Hematopoietic multipotent progenitor cell treated with erythropoietin and hydrocortisone succinate and interleukin-3 and kit ligand, for 17 days (in vitro differentiated cells): ENCODE measurements around the gene CLDN7.

ENCODE experiments used
- DNase-seq: peaks from one replicate; pipeline ENCODE4 v3.0.0-alpha.2; 2015; ENCODE audit warnings: low spot score

The CLDN7 gene

DNA sequence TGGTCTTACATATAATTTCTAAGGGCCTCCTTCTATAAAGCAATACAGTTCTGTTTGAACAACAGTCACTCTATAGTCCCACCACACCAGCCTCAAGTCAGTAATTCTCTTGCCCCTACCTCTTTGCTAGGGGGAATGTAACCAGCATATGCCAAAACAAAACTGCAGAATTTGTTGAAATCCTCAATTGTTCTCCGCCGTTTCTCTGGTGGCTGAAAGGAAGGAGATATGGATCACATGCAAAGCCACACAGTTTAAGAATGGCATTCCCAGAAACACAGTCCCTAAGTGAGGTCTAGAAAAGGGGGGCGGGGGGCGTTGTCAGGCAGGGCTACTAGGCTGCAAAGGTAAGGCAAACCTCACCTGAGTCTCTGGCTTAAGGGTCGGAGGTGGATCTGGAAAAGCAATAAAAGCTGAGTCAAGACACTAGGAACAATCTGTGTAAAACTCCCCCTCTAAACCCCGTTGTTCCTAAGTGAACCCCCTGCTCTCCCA is 25.0 kb downstream of the CLDN7 start:
- DNase-seq: no peak

DNA sequence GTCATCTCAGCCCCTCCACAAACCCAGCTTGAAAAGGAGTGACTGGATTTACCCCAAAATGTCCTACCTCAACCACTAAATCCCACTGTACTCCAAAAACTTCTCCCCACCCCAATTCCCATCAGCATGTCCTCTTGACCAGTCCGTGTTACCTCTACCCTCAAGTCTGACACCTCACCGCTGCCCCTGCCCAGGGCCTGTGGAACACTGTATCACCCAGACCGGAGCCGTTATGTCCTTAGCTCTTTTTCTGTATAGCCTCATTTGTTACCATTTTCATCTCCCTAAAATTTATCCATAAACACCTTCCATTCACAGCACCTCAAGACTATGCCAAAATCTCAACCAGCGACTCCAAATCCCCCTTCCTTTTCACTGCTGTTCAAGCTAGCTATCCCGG is 25.5 kb downstream of the CLDN7 start:
- DNase-seq: no peak

DNA sequence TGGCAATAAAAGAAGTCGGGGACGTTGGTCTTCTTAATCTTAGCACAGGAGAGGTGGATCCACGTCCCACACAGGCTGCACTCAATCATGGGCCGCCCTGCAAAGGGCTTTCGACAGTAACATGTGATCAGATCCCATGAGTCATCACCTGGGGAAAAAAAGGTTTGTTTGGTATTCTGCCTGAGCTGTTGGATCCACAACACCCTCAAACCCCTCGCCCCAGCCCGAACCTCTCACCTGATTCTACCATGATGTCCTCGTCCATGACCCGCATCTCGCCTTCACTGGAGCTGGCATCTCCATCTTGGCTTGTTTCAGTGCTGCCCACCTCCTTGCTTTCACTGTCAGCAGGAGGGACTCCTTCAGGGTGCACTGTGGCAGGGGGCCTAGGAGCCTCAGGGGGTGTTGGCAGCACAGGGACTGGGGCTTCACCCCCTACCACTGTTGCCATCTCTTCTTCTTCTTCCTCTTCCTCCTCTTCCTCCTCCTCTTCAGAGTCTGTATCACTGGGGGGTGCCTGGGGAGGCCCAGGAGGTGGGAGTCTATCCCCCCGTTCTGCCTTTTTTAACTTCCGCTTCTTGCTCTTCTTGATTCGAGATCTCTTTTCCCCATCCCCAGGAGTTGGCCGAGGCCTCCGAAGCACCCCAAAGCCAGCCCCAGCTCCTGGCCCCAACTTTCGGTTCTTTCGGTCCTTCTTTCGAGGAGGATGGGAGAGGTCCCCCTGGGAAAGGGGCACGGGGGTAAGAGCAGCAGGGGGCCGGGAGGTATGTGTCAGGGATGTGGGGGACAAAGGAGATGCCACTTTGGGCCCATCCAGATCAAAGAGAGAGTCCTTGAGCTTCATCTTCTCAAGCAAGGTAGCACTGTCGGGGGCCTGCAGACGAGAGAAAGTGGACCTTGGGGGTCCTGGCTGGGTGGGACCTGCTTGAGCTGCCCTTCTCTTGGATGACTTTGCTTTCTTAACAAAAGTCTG is 26.3 kb downstream of the CLDN7 start:
- peak; percentile 71 for DNase-seq

DNA sequence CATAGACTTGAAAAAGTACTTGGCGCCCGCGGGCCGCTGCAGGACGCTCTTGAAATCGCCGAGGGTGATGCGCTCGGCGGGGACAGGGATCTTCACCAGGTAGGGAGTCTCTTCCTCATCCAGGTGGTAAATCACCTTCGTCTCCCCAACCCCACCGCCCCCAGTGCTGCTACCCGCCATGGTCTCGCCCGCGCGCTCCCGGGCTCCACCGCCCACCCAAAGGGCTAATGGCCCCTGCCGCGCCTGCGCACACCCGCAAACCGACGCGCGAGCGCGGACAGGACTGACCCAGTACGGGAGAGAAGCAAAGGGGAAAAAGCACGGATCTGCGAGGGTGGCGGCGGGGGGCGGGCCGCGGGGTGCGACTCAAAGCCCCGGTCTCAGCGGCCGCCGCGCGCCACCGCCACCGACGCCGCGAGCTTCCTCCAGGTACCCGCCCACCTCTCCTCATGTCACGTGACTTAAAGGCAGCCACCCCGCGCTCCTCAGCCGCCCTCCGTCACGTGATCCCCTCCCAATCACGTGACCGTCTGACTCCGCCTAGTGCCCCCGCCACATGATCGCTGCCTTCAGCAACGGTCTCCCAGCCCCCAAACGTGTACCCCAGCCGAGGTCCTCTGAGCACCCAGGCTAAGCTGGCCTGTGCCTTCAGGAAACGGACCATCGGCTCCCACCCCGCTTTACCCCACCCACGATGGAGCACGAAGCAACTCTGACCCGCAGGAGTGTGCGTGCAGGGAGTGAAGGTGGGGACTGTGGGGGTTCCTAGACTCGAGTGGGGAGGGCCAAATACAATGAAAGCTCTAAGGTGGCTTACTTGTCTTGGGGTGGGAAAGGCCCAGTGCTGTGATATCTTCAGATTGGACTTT is 28.0 kb downstream of the CLDN7 start, which contains the start of gene DVL2:
DVL2 (minus strand) TSS at position 435 of the 869 bp plus-strand sequence; CDS start at position 180, 255 bp downstream.
- DNase-seq: peak; percentile 98

DNA sequence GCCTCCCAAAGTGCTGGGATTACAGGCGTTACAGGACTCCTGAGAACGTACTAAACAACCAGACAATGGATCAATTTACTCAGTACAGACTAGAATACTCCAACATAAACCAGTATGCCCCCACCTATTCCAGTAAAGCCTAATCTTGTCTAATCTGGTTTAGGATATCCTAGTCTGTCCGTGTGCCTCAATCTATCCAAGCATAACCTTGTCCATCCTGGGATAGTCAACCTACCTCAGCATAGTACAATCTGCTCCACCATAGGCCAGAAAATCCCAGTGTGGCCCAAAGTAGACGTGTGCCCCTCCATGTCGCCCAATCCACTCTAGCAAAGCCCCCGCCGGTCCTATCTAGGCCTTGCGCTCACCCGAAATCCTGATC is 28.6 kb downstream of the CLDN7 start:
- DNase-seq: no peak

DNA sequence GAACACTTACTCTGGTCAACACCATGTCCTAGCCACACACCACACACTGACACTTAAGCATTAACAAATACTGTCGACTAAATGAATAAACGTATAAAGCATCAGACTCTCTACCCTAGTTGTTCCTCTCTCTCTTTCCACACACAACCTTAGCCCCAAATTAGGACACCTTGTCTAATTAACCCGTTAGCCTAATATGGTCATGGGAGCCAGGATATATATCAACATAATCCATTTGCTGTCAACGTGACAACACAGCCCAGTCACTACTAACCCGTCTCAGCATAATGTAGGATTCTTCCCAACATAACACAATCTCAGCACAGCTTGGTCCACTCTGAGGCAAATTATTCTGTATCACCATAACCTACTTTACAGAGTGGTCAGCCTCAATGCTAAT is 30.2 kb downstream of the CLDN7 start:
- no peak for DNase-seq

DNA sequence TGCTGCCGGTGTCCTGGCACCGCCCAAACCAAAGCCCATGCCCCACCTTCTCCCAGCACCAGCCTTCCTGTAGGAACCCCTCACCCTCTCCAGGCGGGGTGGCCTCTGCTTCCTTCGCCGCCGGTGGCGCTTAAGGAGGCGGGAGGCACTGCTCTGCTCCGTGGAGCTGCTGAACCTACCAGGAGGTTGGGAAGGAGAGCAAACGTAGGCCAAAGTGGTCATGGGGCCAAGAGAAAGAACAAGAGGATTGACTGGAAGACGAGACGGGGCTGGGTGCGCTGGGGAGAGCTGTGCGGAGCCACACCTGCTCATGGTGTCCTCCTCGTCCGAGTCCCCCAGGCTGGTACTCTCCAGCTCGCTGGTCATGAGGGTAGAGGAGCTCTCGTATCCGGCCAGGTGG is 32.8 kb downstream of the CLDN7 start:
- no peak for DNase-seq

DNA sequence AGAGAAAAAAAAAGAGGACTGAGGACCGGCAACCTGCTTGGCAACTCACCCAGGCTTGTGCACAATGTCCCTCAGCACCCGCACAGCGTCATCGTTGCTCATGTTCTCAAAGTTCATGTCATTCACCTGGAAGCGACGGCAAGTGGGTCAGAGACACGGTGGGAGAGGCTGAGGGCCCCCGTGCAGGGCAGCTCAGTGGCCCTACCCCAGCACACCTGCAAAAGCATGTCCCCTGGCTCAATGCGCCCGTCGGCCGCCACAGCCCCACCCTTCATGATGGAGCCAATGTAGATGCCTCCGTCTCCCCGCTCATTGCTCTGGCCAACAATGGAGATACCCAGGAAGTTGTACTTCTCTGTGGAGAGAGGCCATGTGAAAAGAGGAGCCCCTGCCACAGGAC is 33.4 kb downstream of the CLDN7 start:
- no peak for DNase-seq

DNA sequence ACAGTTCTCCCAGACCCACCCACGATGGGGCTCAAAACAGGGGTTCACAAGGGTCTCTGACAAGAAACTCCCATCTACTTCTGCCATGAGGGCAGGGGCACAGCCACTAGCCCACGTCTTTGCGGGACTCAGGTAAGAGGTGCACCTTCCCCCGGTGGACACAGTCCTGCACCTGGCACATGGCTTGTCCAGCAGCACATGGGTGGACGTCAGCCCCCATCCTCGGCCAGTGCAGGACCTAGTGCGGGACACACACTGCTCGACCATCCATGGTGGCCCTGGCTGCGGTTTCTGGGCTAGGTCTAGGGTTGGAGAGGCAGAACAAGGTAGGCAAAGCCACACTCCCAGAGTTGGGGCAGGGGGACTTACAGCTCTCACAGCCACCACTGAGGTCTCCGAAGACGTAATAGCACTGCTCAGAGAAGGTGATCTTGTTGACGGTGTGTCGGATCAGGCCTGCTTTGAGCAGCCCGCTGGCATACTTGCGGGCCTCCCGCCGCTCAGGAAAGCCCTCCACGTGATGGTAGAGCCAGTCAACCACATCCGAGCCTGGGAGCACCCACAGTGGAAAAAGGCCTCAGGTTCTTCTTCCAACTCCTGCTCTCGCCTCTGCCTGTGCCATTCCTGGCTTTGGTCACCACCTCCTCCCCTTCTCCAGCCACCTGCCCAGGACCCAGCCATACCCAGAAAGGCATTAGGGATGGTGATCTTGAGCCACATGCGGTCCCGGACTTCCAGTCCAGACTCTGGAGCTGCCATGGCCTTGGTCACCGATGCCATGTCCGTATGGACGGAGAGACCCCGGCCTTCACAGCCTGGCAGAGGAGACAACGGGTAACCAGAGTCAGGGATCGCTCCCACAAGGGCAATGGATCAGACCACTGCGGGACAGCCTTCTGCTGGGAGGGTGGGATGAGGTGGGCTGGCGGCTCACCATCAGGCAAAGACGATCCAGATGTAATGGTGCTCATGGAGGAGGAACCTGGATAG is 35.3 kb downstream of the CLDN7 start:
- DNase-seq: no peak

DNA sequence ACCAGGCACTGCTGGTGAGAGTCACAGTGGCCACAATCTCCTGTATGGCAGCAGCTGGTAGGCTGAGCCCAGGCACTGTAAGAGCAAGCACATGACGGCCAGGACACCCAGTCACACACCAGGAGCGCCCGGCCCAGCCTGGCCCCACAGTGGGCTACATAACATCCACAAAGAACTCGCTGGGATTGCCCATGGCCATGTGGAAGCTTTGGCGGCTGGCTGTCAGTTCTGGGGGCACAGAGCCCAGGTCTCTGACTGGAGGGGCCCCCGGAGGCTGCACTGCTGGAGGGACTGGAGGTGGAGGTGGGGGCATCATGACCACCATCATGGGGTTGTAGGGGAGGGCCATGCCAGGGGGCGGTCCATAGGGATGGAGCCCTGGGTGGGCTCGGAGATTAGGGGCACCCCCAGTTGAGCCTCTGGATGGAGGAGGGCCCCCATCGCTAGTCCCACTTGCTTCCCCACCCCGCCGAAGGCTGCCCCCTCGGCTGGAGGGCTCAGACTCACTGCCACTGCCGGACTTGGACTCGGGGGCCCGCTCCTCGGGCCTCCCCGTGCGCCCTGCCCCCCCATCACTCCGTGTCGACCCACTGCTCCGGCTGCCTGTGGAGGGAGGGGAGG is 36.5 kb downstream of the CLDN7 start:
- DNase-seq: no peak

DNA sequence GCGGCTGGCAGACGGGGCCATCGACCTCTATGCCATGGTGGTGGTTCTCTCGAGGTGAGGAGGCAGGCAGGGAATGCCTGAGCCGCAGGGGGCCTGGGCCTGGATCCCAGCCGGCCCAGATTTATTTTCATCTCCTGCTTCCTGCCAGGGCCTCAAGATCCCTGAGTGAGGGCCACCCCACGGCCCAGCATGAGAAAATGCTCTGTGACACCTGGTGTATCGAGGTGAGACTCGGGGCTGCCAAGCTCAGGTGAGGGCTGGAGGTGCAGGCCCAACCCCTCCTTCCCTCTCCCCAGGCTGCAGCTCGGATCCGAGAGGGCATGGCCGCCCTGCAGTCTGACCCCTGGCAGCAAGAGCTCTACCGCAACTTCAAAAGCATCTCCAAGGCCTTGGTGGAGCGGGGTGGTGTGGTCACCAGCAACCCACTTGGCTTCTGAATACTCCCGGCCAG is 37.6 kb downstream of the CLDN7 start:
- no peak for DNase-seq

DNA sequence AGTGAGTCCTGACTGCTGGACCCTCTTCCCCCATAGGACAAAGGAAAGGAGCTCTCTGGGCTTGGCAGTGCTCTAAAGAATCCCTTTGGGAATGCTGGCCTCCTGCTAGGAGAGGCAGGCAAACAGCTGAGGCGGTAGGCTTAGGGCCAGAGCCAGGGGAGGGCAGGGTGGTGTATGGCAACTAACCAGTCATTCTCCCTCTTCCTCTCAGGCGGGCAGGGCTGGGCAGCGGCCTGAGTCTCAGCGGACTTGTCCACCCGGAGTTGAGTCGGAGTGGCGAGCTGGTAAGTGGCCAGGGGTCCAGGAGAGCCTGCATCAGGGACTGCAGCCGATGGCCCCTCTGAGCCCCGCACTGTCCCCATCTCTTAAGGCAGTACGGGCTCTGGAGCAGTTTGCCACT is 38.2 kb downstream of the CLDN7 start:
- no peak for DNase-seq

DNA sequence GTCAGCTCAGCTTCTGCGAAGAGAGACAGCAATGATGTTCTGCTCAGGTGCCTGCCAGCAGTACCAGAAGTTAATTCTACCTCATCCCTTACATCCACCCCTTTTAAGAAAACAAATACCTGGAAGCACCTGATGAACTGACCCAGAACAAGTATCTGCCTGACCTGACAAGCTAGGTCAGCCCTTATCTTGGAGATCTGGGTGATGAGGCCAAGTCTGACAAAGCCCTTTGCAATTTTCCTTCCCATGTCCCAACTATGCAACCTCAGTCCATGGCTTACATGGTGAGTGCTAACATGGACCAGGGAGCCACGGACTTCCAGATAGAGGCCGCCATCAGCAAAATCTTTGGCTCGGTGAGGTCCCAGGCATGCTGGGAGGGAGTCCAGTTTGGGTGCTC is 38.9 kb downstream of the CLDN7 start:
- no peak for DNase-seq

DNA sequence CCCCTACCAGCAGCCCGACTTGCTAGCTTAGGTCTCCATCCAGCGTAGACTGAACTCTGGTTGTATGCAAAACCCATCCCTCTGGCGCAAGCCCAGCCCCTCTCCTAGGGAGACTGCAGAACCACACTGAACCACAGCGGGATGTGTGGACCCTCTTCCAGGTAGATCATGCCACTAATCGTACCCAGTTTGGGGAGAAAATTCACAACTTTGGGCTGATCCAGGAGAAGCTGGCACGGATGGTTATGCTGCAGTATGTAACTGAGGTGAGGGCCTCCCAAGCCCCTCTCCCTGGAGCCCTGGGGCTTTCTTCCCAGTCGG is 39.3 kb downstream of the CLDN7 start:
- no peak for DNase-seq

DNA sequence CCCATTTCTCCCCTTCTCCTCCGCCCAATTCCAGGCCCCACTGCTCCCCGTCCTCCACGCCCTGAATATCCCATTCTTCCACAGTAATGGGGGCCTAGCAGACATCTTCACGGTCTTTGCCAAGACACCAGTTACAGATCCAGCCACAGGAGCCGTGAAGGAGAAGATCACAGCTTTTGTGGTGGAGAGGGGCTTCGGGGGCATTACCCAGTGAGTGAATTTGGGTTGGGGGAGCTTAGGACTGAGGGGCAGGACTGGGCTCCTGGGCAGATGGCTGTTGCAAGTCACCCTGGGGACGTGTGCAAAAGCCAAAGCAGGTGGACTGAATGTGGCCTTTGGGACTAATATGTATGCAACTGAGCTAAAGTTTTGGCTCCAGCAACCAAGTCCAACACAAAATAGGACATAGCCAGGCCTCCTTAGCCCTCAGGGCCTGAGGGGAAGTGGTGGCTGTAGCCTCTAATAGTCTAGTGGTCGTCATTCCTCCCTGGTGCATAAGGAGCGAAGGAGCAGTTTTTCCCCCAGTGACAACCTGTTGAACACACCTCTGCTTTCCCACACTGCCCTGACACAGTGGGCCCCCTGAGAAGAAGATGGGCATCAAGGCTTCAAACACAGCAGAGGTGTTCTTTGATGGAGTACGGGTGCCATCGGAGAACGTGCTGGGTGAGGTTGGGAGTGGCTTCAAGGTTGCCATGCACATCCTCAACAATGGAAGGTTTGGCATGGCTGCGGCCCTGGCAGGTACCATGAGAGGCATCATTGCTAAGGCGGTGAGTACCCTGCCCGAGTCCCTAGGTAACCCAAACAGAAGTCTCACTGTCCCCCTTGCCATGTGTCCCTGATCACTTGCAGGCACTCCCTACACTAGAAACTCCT is 39.9 kb downstream of the CLDN7 start:
- no peak for DNase-seq

DNA sequence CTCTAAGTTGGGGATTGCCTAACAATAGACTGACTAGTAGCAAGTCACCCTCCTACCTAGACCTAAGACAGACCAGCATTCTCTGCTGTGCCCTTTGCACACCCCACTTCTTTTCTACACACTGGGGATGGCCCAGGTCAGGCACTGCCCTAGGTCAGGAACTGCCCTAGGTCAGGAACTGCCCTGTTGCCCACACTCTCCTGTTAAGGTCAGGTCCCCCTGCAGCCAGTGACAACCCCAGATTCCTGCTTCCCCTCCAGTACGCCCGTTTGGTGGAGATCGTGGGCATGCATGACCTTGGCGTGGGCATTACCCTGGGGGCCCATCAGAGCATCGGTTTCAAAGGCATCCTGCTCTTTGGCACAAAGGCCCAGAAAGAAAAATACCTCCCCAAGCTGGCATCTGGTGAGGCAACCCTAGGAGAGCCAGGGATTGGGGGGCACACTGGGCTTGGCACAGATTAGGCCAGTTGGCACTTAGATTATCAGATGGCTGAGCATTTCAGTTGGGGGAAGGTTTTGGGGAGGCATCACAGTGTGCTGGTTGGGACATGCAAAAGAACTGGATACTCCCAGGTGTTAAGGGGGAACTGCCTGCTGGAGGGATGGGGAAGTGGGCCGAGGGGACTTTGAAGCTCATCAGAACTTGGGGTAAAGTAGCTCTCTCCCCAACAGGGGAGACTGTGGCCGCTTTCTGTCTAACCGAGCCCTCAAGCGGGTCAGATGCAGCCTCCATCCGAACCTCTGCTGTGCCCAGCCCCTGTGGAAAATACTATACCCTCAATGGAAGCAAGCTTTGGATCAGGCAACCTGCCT is 40.8 kb downstream of the CLDN7 start:
- DNase-seq: no peak

DNA sequence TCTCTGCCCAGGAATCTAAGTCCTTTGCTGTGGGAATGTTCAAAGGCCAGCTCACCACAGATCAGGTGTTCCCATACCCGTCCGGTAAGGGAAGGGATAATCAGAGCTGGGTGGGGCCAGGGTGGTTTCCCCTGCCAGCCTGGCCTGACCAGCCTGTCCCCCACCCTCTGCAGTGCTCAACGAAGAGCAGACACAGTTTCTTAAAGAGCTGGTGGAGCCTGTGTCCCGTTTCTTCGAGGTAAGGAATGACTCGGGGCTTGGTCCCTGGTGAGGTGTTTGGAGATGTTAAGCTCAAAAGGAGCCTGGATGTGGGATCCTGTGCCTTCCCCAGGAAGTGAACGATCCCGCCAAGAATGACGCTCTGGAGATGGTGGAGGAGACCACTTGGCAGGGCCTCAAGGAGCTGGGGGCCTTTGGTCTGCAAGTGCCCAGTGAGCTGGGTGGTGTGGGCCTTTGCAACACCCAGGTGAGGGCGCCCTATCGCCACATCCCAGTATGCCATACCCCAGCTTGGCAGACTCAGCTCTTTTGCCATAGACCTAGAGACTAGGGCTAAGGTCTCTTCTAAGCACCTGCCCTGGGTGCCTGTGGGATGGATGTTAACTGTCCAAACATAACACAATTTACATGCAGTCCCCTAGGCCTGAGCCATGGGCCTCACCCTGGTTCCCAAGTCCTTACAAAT is 41.5 kb downstream of the CLDN7 start:
- peak; percentile 86 for DNase-seq

DNA sequence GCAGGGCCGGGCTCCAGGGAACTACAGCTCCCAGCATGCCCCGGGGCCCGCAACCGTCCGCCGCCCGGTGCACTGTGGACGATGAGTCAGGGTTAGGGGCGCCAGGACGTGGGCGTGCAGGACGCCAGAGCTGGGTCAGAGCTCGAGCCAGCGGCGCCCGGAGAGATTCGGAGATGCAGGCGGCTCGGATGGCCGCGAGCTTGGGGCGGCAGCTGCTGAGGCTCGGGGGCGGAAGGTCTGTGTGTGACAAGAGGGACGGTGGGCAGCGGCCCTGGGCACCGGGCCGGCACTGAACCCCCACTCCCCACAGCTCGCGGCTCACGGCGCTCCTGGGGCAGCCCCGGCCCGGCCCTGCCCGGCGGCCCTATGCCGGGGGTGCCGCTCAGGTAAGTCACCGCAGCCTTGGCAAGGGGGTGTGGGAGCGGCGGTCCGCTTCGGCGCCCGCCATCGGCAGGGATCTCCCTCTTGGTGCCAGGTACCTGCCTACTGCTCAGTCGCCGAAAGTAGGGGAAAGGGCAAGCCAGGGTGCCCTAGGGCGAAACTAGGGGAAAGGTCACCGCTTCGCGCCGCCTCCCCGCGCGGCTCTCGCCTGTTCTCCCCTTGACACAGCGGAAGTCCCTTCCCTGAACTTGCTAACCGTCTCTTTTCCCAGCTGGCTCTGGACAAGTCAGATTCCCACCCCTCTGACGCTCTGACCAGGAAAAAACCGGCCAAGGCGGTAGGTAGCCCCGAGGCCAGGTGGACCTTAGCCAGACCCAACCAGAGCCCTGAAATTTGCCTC is 42.3 kb downstream of the CLDN7 start, which contains the start of the genes ACADVL and DLG4:
ACADVL (plus strand) TSS at position 127 of the 781 bp plus-strand sequence; CDS start at position 174, 47 bp downstream.
DLG4 (minus strand) TSS at position 25 of the 781 bp plus-strand sequence.
- DNase-seq: peak; percentile 85
